ENCODE results near the gene LRRC27. TPM values are rescaled to one million over a fixed set of nuclear protein-coding genes. Genes with fewer than 3 reads are reported as not detected.

The LRRC27 gene
- total RNA-seq, 1 donor from 2014 or later = 3.8 TPM

DNA sequence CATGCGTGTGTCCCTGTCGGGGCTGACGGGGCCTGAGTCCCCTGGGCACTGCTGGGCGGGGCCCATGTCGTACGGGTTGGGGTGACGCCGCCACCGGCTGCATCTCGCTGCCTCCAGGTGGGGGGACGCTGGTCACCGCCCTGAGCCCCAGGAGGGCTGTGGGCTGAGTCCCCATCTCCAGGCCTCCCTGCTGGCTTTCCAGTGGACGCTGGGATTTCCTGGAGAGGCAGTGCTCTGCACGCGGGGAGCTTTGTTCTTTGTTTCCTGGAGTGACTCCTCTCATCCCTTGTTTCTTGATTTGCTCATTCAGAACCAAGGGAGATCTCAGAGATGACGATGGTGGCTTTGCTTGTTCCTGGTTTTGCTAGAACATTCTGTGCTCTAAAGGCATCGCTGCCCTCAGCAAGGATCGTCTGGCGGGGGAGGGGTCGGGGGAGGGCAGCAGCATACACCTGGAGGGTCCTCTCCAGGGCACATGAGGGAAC lies 86.0 kb downstream of the LRRC27 start:
- intact Hi-C loops (cut with micrococcal nuclease) = no loop called here
- Histone ChIP-seq H3K36me3 (no peaks in the 10 kb centered on the region), H3K4me3 (no peak overlapping the region), H3K27me3 (ENCODE audit: low read depth) (no peaks in the 10 kb centered on the region), H3K4me1 (peaks cover 74% of the 10 kb centered on the region), H3K9me3 (replicated peaks) (no peaks in the 10 kb centered on the region), H3K27ac (replicated peaks) (peak overlapping the region; percentile 73)
- no peak for DNase-seq
- TF ChIP-seq, protein P1, sequence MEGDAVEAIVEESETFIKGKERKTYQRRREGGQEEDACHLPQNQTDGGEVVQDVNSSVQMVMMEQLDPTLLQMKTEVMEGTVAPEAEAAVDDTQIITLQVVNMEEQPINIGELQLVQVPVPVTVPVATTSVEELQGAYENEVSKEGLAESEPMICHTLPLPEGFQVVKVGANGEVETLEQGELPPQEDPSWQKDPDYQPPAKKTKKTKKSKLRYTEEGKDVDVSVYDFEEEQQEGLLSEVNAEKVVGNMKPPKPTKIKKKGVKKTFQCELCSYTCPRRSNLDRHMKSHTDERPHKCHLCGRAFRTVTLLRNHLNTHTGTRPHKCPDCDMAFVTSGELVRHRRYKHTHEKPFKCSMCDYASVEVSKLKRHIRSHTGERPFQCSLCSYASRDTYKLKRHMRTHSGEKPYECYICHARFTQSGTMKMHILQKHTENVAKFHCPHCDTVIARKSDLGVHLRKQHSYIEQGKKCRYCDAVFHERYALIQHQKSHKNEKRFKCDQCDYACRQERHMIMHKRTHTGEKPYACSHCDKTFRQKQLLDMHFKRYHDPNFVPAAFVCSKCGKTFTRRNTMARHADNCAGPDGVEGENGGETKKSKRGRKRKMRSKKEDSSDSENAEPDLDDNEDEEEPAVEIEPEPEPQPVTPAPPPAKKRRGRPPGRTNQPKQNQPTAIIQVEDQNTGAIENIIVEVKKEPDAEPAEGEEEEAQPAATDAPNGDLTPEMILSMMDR (IDR thresholded peaks at IDR 0.05; ENCODE audit: borderline replicate concordance) = no peak

DNA sequence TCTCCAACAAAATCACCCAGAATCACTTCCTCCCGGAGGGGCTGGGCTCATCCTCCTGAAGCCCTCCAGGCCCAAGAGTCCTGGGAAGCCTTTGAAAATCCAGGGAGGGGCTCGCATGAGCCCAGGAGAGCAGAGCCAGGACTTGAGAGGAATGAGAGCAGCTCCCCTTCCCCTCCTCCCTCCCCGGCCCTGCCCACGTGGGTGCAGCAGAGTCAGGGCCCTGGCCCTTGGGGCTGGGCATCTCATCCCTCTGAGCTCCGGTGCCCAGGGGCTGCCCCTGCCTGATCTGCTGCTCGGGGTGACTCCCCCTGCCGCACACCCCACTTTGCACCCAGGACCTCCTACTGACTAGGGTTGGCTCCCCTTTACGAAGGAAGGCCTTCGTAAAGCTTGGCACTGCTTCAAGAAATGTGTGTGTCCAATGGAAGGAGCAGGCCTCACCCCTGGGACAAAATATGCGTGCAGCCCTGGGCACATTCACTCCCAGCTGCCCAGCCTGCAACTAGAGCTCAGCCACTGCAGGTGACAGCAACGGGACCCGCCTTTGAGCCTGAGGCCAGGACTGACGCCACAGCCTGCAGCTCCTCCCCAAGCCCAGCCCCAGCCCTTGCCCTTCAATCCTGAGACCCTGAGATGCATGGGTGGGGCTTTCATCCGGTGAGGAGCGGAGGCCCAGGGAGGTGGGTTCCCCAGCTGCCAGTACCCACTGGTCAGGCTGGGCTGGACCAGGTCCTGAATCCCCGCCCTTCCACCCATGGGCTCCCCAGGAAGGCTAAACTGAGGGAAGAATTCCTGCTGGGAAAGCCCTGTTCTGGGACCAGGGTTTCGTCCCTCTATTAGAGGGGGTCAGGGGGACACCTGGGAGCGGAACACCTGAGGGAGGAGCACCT lies 86.8 kb downstream of the LRRC27 start:
- Histone ChIP-seq H3K27ac (replicated peaks) (peak overlapping the region; percentile 73), H3K27me3 (ENCODE audit: low read depth) (no peaks in the 10 kb centered on the region), H3K4me1 (peaks cover 72% of the 10 kb centered on the region), H3K9me3 (replicated peaks) (no peaks in the 10 kb centered on the region), H3K4me3 (no peak overlapping the region), H3K36me3 (no peaks in the 10 kb centered on the region)
- intact Hi-C loops (cut with micrococcal nuclease) = no loop called here
- TF ChIP-seq, protein P1 (IDR thresholded peaks at IDR 0.05; ENCODE audit: borderline replicate concordance) = no peak
- DNase-seq = no peak

DNA sequence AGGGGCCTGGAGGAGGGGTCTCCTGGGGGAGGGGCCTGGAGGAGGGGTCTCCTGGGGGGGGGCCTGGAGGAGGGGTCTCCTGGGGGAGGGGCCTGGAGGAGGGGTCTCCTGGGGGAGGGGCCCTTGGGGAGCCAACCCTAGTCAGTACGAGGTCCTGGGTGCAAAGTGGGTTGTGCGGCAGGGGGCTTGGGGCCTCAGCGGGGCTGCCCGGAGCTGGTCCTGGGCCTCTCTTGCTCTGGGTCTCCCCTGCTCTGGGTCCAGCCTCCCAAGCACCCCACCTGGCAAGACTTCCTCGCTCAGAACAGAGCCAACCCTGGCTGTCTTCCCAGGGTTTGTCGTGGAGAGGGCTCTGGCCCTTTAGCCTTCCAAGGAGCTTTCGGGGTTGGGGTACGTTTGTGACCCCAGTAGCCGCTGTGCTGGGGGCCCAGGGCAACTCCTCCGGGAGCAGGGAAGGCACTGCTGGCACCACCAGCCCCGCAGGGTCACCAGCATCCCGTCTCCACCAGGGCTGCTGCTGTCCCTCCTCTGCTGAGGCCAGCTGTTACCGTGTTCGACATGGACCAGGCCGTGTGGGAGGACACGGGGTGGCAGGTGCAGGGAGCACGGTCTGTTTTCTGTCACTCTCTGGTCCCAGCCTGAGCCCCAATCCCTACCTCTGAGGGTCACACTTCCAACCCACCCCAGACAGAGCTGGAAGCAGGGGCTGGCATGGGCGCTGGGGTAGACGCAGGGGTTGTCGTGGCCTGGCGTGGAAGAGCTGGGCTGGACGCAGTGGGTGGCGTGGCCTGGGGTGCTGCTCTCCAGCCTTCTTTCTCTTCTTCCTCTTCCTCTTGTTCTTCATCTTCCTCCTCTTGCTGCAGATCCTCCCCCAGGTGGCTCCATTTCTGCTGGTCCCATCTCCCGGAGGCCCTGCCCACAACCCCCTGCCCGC lies 87.8 kb downstream of the LRRC27 start:
- DNase-seq = no peak
- Histone ChIP-seq H3K4me1 (peaks cover 69% of the 10 kb centered on the region), H3K4me3 (no peak overlapping the region), H3K36me3 (no peaks in the 10 kb centered on the region), H3K27ac (replicated peaks) (peak overlapping the region; percentile 92), H3K27me3 (ENCODE audit: low read depth) (no peaks in the 10 kb centered on the region), H3K9me3 (replicated peaks) (no peaks in the 10 kb centered on the region)
- intact Hi-C loops (cut with micrococcal nuclease) = no loop called here
- TF ChIP-seq, protein P1 (IDR thresholded peaks at IDR 0.05; ENCODE audit: borderline replicate concordance) = no peak

DNA sequence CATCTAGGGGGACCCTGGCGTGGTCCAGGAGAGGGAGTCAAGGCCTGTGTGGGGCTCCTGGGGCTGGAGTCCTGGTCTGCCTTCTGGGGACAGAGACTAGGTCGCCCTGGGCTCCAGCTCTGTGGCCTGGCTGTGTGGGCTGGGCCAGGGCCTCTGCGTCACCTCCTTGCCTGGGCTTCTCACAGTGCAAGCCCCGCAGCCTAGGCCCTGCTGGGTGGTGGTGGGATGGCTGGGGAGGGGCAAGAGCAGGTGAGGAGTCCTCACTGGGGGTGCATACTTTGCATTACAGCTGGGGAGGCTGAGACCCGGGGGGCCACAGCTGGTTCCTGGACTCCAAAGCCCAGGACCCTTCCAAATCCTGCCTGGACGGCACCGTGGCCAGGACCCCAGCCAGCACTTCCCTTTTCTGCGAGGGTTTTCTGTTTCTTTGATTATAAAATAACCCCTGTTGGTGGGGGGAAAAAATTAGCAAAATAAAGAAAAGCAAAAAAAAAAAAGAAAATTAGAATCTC lies 88.5 kb downstream of the LRRC27 start:
- TF ChIP-seq, protein P1 (IDR thresholded peaks at IDR 0.05; ENCODE audit: borderline replicate concordance) = no peak
- peaks cover 69% of the 10 kb centered on the region for H3K4me1 ChIP-seq
- intact Hi-C loops (cut with micrococcal nuclease) = no loop called here

More for the DNA sequence above, 88.5 kb downstream of the LRRC27 start:
- Histone ChIP-seq H3K27me3 (ENCODE audit: low read depth) (no peaks in the 10 kb centered on the region), H3K36me3 (no peaks in the 10 kb centered on the region), H3K27ac (replicated peaks) (peak overlapping the region; percentile 92), H3K9me3 (replicated peaks) (no peaks in the 10 kb centered on the region), H3K4me3 (no peak overlapping the region)
- DNase-seq = no peak
